Stimulated activated CD4-positive, alpha-beta T cell treated with anti-CD3 and anti-CD28 coated beads, Interleukin-1b, Interleukin-23, amount 100 ng/mL, for 48 hours (primary cell): ENCODE data around the gene PISD.

Experiments
- DNase-seq: peaks from one replicate; pipeline ENCODE4 v3.0.0-alpha.2; 2020

The PISD gene

GRCh38 chr22:31625257-31625640 is 36.8 kb downstream of the PISD start:
- DNase-seq, result no peak

DNA sequence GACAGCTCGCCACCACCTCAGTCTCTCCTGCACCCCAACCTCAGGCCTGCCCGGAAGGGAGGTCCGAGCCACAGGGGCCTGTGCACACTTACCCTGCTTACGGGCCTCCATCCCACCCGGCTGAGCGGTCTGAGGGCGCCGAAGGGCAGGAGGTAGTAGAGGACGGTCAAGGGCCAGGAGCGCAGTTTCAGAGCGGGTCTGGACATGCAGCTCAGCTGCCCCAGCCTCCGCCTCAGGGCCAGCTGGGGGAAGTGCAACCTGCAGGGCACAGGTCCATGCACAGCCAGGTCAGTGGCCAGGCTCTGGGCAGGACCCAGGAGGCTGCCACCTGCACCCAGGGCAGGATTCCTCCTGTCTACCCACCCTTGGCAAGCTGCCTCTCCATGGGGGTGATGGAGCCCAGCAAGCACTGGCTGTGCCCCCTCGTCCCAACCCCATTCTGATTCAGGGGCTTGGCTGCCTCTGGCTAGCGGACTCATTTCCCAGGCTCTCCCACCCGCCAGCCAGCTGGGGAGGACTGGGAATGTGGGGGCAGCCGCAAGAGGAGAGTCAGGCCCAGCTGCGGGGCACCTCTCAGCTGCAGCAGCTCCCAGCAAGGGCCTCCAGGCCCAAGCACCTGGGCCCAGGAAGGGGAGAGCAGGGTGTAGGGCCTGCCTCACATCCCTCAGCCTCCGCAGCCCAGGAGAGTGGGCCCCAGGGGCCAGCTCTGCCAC is 38.3 kb downstream of the PISD start:
- no peak for DNase-seq

GRCh38 chr22:31622980-31623379 is 39.0 kb downstream of the PISD start:
- DNase-seq, result no peak

- no peak for DNase-seq
Measured at GRCh38 chr22:31621507-31622124, 40.4 kb downstream of the PISD start.

- DNase-seq, result no peak
Measured at GRCh38 chr22:31620756-31621480, 41.1 kb downstream of the PISD start.

DNA sequence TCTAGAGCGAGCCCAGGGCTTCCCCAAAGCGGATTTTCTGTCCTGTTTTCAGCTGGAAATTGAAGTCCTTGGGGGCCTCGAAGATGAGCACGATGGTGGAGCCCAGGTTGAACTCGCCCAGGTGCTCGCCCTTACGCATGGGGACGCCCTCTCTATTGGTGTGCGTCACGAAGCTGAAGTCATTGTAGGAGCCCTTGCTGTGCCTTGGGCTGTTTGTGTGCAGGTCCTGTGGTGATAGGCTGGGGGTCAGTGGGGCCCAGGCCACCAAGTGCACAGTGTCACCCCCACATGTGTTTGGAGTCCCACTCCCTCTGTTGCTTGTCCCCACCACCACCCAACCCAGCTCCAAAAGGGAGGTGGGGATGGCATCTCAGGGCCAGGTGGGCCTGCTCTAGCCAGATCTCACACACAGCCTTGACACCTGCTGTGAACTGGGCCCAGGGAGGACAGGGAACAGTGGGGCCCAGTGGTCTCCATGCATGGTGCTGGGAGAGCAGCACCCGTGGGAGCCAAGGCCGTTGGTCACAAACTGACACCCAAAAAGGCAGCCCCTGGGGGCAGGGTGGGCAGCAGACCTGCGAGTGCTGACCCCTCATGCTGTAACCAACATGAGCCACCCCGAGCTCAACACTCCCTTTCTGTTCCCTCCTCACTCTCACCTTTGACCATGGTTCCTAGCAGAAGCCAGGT is 42.3 kb downstream of the PISD start:
- no peak for DNase-seq

DNA sequence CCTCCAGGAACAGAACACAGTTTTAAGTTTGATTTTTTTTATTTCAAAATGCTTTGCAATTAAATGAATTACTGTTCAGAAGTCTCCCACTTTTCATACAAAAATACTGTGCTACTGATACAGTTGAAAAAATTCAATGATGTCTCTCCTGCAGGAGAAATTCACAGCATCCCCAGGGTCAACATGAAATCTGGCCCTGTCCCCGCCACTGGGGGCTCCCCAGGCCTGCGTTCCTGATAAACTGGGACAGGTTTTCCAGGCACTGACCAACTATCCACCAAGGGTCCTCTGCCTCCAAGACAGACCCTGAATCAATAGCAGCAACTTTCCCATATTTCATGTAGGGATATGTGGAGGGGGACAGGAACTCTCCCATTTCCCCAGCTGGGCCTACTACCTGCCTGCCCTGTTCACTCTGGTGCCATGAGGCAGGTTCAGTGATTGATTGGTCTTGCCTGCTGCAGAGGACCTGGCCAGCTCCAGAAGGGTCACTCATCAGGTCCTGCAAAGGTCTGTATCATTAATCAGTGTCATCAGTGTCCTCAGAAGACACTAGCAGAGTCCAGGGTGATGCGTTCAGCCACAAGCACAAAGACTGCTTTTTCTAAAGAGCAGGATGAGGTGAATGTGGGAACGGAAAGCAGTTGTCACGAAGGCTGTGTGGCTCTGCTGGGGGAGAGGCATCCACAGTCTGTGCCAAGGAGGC is 43.4 kb downstream of the PISD start:
- no peak for DNase-seq

- no peak for DNase-seq
Measured at GRCh38 chr22:31618057-31618456, 44.0 kb downstream of the PISD start.

DNA sequence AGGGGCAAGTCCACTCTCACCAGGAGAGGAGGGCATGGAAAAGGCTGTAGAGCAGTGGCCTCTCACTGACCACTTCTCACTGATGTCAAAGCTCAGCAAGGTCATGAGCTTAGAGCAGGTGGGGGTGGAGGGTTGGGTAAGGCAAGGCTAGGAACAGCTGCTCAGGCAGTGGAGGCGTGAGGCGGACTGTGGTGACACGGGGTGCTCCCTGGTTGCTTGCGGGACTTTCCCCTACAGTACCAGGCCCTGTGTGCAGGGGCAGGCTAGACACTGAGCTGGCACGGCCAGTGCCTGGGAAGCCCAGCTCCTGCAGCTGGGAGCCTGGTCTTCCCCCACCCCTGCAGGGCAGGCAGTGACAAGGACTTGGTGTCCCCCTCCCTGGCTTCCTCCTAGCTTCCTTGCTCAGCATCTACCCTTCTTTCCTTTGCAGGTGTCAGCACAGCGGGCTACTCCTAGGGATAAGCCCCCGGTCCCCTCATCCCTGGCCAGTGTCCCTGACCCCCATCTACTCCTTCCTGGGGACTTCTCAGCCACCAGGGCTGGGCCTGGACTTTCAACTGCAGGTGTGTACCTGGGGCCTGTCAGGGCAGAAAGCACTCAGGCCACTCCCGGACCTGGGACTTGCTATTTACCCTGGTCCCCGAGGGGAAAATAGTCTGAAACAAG is 45.6 kb downstream of the PISD start:
- peak; percentile 53 for DNase-seq

DNA sequence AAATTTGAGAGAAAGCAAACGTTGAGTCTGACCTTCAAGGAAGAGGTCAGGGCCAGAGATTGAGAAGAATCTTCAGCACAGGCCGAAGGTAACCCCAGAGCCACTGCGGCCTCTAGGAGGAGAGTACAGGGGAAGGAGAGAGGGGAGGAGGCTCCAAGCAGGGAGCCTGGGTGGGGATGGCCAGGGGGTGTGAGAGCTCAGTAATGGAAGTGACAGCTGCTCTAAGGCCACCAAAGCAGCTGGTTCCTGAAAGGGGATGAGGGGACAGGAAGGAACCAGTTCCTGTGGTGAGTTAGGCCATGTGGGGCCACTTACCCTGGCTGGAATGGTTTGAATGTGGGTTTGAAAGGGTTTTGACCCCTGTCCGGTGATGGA is 46.1 kb downstream of the PISD start:
- no peak for DNase-seq

- no peak for DNase-seq
Measured at GRCh38 chr22:31615491-31615860, 46.5 kb downstream of the PISD start.

GRCh38 chr22:31614781-31615490 is 47.1 kb downstream of the PISD start:
- DNase-seq, result no peak

- DNase-seq, result no peak
Measured at GRCh38 chr22:31613904-31614296, 48.1 kb downstream of the PISD start.

GRCh38 chr22:31613286-31613903 is 48.6 kb downstream of the PISD start:
- DNase-seq, result no peak

DNA sequence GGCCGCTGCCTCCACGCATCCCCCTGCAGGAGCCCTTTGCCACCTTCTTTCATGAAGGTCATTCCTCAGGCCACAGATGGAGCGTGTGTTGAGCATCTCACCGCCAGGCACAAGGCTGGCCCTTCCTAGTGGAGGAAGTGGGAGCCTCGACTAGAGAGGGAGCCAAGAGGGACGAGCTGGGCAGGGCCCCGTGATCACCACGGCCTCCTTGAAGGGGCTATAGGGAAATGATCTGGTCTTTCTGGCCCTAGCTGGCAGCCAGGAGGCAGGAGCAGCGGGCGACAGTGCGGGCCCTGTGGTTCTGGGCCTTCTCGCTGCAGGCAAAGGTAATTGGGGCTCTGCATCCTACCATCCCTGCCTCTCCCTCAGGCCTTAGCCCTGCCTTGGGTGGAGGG is 49.1 kb downstream of the PISD start:
- no peak for DNase-seq

- no peak for DNase-seq
Measured at GRCh38 chr22:31611061-31611760, 50.8 kb downstream of the PISD start.

GRCh38 chr22:31610611-31611010 is 51.4 kb downstream of the PISD start:
- DNase-seq, result no peak

- no peak for DNase-seq
Measured at GRCh38 chr22:31609716-31610115, 52.3 kb downstream of the PISD start.

DNA sequence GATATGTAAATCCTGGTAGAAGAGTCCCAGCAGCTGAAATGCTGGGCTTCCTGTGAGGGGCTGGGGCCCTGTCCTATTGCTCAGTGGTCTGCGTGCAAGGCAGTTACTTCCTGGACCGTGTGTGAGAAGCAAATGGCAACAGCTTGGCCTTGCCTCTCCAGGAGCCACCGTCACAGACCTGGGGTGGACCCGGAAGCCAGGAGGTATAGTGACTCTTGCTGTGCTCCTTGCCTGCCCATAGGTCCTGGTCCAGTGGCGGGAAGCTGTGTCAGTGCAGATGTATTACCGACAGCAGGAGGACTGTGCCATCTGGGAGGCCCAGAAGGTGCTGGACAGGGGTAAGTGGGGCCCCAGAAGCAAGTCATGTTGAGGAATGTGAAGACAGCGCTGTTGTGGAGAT is 54.3 kb downstream of the PISD start:
- DNase-seq, result no peak

DNA sequence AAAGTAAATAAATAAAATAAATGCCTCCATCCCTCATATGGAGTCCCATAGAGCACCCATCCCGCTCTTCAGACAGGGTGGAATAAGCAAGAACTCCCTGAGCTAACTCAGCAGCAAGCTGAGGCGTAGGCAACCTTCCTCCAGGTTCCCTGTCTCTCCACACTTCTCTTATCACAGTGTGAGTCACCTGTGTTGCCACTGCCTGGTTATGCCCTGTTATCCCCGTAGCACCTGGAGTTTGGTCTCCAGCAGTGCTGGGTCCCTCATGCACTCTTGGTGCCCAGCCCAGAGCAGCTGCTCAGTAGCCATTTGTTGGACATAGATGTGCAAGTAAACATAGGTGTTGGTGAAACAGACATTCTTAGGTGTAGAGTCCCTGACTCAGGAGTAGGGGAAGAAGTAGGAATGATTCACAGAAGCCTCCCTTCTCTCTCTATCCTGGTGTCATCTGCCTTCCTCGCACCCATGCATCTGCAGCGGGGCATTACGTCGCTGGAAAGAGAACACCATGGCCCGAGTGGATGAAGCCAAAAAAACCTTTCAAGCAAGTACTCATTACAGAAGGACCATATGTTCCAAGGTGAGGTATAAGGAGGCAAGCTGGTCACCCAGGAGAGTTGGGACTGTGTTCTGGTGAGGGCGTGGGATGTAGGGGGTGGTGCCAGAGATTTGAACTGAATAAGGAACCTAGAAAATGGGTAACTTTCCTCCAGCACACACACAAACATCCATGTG is 56.0 kb downstream of the PISD start:
- DNase-seq, result no peak
